HG02840 (cell line): ENCODE measurements around the gene TRAPPC3L.

Experiments used
- ATAC-seq: cut with Tn5 transposase; IDR thresholded peaks from one replicate; pipeline ENCODE4 v1.9.1; 2021; ENCODE audit warnings: mild to moderate bottlenecking, moderate library complexity, moderate number of reproducible peaks; ENCODE audit not compliant: unreplicated experiment, low FRiP score

TRAPPC3L gene

GRCh38 chr6:116471531-116471930, 74.0 kb downstream of the TRAPPC3L start:
- ATAC-seq, result no peak

DNA sequence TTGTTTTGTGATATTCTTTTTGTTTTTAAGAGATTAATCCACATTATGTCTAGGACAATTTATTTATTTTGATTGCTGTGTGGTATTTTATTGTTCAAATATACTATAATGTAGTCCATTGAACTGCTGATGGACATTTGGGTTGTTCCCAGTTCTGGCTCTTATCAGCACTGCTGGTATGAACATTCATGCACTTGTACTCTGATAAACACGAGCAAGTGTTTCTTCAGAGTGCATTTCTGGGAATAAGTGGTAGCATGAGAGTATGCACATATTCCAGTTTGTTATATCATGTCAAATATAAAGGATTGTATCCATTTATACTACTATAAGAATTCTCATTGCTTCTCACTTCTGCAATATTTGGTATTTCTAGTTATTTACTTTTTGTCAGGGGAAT, 77.2 kb downstream of the TRAPPC3L start:
- no peak for ATAC-seq

GRCh38 chr6:116467514-116467913, 78.0 kb downstream of the TRAPPC3L start:
- no peak for ATAC-seq

GRCh38 chr6:116467096-116467495, 78.4 kb downstream of the TRAPPC3L start:
- ATAC-seq, result no peak

GRCh38 chr6:116465246-116465645, 80.2 kb downstream of the TRAPPC3L start:
- no peak for ATAC-seq

GRCh38 chr6:116463301-116463700, 82.2 kb downstream of the TRAPPC3L start:
- ATAC-seq, result no peak

DNA sequence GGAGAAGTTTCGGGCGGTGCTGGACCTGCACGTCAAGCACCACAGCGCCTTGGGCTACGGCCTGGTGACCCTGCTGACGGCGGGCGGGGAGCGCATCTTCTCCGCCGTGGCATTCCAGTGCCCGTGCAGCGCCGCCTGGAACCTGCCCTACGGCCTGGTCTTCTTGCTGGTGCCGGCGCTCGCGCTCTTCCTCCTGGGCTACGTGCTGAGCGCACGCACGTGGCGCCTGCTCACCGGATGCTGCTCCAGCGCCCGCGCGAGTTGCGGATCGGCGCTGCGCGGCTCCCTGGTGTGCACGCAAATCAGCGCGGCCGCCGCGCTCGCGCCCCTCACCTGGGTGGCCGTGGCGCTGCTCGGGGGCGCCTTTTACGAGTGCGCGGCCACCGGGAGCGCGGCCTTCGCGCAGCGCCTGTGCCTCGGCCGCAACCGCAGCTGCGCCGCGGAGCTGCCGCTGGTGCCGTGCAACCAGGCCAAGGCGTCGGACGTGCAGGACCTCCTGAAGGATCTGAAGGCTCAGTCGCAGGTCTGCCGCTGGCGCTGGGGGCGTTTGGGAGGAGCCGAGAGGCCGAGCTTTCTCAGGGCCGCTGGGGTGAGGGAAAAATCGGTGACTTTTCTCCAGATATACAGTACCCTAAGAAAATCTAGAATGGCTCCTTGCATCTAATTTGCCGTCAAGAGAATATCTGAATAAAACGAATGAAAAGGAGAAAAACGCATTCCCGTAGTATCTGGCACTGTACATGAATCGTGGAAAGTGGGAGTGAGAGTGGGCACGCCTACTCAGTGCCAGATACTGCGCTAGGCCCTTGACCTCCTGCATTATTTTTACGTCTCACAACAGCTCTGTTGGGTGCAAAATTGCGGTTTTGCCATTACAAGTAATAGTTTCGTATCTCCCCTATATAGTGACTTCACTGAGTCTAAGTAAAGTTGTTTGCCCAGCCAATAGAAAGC, 83.3 kb downstream of the TRAPPC3L start:
- ATAC-seq, result peak; percentile 81

GRCh38 chr6:116461331-116461931, 84.1 kb downstream of the TRAPPC3L start, which contains the start of gene CALHM6:
Gene CALHM6 (plus strand): TSS chr6:116461375. CDS start chr6:116461930, 555 bp downstream.
- ATAC-seq, result no peak

GRCh38 chr6:116459927-116460326, 85.6 kb downstream of the TRAPPC3L start:
- no peak for ATAC-seq

DNA sequence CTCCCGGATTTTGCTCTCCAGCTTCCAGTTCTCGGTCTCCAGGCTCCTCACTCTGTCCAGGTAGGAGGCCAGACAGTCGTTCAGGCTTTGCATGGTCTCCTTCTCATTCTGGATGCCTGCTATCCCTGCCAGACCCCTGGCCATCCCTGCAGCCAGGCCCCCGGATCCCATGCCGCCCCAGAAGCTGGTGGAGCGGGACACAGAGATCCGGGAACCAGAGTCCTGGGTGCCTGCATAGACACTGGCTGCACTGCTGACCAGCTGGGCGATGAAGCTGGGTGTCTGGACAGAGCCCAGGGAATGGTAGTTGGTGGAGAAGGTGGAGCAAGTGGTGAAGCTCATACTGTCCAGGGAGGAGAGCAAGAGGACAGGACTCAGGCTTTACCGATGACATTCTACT, 87.2 kb downstream of the TRAPPC3L start:
- ATAC-seq, result no peak

- no peak for ATAC-seq
Measured at GRCh38 chr6:116456927-116457326, 88.6 kb downstream of the TRAPPC3L start.

- no peak for ATAC-seq
Measured at GRCh38 chr6:116456106-116456505, 89.4 kb downstream of the TRAPPC3L start.

DNA sequence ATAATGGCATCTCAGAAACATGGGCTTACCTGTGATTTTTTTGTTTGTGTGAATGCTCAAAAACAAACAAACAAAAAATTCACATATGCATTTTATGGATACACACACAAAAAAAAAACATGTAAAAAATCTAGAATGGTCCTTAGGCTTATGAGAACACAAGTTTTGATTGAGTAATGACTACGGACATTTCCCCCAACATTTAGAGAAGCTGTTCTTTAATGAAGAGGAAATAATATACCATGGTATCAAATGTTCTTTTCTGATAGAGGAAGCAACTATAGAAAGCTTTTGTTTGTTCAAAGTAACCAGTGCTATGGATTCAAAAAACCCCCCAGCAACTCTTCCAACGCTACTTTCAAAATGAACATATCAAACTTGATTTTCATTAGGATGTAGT, 93.0 kb downstream of the TRAPPC3L start:
- ATAC-seq, result no peak

DNA sequence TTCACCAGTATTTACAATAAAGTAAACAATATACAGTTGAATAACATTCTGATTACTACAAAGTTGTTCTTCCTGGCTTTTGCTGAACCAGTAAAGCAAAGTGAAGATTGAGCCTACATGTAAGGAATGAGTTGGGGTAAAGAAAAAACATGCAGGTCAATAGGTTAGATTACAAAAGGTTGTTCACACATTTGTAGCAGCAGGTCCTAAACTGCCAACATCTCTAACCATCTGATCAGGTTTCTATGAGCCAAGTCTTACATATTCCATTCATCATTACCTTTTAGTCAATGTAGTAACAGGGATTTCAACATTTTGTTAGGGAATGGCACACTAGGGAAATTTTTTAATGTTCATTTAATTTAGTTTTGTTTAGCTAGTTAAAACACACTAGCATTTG, 93.6 kb downstream of the TRAPPC3L start:
- ATAC-seq, result no peak

- peak; percentile 84 for ATAC-seq
Measured at GRCh38 chr6:116450769-116451740, 94.4 kb downstream of the TRAPPC3L start.

- ATAC-seq, result no peak
Measured at GRCh38 chr6:116450185-116450710, 95.2 kb downstream of the TRAPPC3L start.

DNA sequence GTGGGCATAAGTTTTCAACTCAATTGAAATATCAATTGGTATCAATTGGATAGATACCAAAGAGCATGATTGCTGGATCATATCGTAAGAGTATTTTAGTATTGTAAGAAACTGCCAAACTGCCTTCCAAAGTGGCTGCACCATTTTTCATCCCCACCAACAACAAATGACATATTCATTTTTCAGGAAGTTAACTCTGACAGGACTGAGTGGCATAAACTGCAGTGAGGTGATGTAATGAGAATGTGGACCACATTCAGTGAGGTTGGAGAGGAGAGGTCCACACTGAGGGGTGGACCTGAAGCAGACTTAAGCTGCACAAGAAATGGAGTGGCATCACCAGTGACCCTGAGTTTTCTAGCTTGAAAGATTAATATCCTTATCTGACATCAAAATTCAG, 95.9 kb downstream of the TRAPPC3L start:
- no peak for ATAC-seq

DNA sequence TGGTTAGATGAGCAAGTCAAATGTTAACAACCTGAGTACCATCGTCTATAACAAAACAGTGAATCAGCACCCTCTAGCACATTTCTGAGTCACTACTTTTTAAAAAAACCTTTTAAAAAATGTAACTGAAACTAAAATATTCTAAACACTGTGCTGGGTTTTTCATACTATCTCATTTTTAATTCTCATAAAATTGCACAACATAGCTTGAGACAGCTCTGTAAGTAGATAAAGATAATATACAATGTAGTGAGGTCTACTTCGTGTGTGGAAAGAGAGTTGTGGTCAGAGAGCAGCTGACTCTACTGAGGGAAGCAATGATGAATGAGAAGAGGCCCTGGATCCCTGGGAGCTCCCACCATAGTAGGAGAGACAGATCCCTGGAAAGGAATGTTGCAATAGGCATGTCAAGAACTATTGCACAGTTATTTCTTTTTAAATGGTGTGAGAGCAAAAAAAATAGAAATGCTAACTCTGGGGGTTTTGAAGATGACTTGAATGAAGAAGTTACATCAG, 97.9 kb downstream of the TRAPPC3L start:
- ATAC-seq, result no peak

- ATAC-seq, result no peak
Measured at GRCh38 chr6:116447052-116447451, 98.4 kb downstream of the TRAPPC3L start.

DNA sequence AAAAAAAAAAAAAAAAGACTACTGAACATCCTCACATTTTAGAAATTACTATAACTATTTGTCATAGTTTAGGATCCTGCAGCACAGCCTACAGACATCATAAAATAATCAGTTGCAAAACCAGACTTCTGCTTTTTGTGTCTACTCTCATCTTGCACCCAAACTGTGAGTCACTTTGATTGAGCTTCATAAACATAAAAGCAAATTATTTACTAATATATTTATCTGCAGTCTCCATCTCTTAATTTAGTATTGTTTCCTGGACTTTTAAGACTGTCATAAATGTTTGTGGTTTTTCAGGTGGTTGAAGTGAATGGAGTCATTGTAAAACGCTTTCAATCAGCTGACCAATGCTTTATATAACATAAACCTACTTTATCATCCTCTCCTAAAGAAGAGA, 99.1 kb downstream of the TRAPPC3L start:
- ATAC-seq, result no peak
